IPS-NIHi11 (cell line): ENCODE data around the gene BAHCC1.

Source experiments
- DNase-seq: peaks from one replicate; pipeline ENCODE4 v3.0.0; 2012; ENCODE audit warnings: mixed read lengths, low spot score

The BAHCC1 gene

GRCh38 chr17:81480140-81481072, 85.1 kb downstream of the BAHCC1 start:
- no peak for DNase-seq

- peak; percentile 98 for DNase-seq
Observed at GRCh38 chr17:81481073-81481799, 86.0 kb downstream of the BAHCC1 start.

- no peak for DNase-seq
Observed at GRCh38 chr17:81481815-81482505, 86.7 kb downstream of the BAHCC1 start.

GRCh38 chr17:81482673-81483072, 87.4 kb downstream of the BAHCC1 start:
- no peak for DNase-seq

GRCh38 chr17:81483085-81483861, 88.0 kb downstream of the BAHCC1 start:
- no peak for DNase-seq

- no peak for DNase-seq
Observed at GRCh38 chr17:81483862-81484194, 88.6 kb downstream of the BAHCC1 start.

GRCh38 chr17:81484195-81484979, 89.1 kb downstream of the BAHCC1 start:
- peak; percentile 88 for DNase-seq

- no peak for DNase-seq
Observed at GRCh38 chr17:81486199-81486810, 91.0 kb downstream of the BAHCC1 start.

GRCh38 chr17:81487089-81487486, 91.8 kb downstream of the BAHCC1 start:
- DNase-seq = no peak

- DNase-seq = peak; percentile 94
Observed at GRCh38 chr17:81487487-81488275, 92.4 kb downstream of the BAHCC1 start.

- no peak for DNase-seq
Observed at GRCh38 chr17:81488276-81488860, 93.1 kb downstream of the BAHCC1 start.

- no peak for DNase-seq
Observed at GRCh38 chr17:81489012-81489997, 94.0 kb downstream of the BAHCC1 start.

- DNase-seq = no peak
Observed at GRCh38 chr17:81489998-81490992, 95.0 kb downstream of the BAHCC1 start.

- DNase-seq = no peak
Observed at GRCh38 chr17:81491181-81491581, 95.9 kb downstream of the BAHCC1 start.

GRCh38 chr17:81491761-81492160, 96.5 kb downstream of the BAHCC1 start:
- DNase-seq = peak; percentile 13

GRCh38 chr17:81492202-81492601, 96.9 kb downstream of the BAHCC1 start:
- peak; percentile 16 for DNase-seq

- DNase-seq = no peak
Observed at GRCh38 chr17:81492706-81493105, 97.4 kb downstream of the BAHCC1 start.
